BE2C (cell line): Measurements from ENCODE around the gene AUNIP.

Source experiments
- DNase-seq: peaks from one replicate; pipeline ENCODE4 v3.0.0-alpha.2; 2020
- H3K27me3 ChIP-seq: fragments of 250-450 bp; sonication (Bioruptor Pico); 2 replicates; pipeline ENCODE4 v1.5.1; 2020; ENCODE audit warnings: mild to moderate bottlenecking
- H3K36me3 ChIP-seq: fragments of 250-450 bp; sonication (Bioruptor Pico); 2 replicates; pipeline ENCODE4 v1.5.1; 2020; ENCODE audit warnings: mild to moderate bottlenecking
- H3K4me1 ChIP-seq: fragments of 250-450 bp; sonication (Bioruptor Pico); 2 replicates; pipeline ENCODE4 v1.5.1; 2020
- H3K4me3 ChIP-seq: 2 replicates; pipeline ENCODE4 v1.5.1; 2011; ENCODE audit warnings: low read depth, low read length
- H3K9me3 ChIP-seq: fragments of 250-450 bp; sonication (Bioruptor Pico); 2 replicates; pipeline ENCODE4 v1.5.1; 2020
- TF ChIP-seq, protein P1 (sequence below): IDR thresholded peaks from 2 replicates; pipeline ENCODE4 v1.5.1; 2012; ENCODE audit warnings: mild to moderate bottlenecking, low read depth, low read length

AUNIP gene

DNA sequence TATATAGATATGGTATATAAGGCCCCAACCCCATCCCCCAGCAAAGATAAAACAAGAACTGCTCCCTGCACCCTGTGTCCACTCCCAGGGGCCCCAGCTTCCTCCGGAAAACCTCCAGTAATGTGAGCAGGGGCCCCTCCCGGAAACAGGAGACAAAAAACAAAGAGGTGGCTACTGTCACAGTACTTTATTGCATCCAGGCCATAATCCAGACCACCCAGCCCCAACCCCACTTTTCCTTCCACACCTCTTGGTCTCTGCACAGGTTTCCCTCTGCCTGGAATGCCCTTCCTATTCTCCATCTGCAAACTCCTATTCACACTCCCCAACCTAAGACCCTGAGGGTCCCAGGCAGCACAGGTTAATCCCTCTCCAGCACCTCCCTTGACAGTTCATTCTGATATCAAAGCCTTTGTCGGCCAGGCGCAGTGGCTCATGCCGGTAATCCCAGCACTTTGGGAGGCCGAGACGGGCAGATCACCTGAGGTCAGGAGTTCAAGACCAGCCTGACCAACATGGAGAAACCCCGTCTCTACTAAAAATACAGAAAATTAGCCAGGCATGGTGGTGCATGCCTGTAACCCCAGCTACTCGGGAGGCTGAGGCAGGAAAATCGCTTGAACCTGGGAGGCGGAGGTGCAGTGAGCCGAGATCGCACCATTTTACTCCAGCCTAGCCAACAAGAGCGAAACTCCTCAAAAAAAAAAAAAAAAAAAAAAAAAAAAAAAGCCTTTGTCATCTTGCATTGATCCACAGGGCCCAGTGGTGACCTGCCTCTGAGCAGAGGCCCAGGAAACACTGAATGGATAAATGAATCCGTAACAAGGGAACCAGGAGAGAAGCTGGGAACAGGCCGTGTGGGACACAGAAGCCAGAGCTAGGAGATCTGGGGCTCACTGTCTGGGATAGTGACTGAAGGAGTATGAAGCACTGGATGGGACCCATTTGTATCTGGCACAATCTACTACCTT, 2.3 kb upstream of the AUNIP start:
- H3K9me3 ChIP-seq, result no peaks in the 10 kb centered on the region
- H3K4me3 ChIP-seq, result no peak overlapping the region
- TF ChIP-seq, protein P1, sequence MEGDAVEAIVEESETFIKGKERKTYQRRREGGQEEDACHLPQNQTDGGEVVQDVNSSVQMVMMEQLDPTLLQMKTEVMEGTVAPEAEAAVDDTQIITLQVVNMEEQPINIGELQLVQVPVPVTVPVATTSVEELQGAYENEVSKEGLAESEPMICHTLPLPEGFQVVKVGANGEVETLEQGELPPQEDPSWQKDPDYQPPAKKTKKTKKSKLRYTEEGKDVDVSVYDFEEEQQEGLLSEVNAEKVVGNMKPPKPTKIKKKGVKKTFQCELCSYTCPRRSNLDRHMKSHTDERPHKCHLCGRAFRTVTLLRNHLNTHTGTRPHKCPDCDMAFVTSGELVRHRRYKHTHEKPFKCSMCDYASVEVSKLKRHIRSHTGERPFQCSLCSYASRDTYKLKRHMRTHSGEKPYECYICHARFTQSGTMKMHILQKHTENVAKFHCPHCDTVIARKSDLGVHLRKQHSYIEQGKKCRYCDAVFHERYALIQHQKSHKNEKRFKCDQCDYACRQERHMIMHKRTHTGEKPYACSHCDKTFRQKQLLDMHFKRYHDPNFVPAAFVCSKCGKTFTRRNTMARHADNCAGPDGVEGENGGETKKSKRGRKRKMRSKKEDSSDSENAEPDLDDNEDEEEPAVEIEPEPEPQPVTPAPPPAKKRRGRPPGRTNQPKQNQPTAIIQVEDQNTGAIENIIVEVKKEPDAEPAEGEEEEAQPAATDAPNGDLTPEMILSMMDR, result no peak
- DNase-seq, result no peak
- no peaks in the 10 kb centered on the region for H3K4me1 ChIP-seq
- no peaks in the 10 kb centered on the region for H3K36me3 ChIP-seq
- H3K27me3 ChIP-seq, result no peaks in the 10 kb centered on the region

DNA sequence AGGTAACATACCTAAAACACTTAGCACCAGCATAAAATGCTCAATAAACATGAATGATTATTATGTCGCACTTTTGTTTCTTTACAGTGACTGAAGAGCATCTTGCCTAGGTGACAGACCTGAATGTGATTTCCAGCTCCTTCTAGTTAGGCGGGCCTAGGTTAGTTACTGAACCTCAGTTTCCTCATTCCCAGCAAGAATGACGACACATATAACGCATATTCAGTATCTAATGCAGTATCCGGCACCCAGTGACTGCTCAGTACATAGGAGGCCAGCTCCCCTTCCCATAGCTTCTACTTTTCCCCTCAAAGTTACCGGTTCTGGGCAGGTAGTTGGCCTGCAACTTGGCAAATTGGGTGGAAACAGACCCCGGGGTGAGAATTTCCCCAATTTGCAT, 763 bp downstream of the AUNIP start:
- Histone ChIP-seq H3K27me3 (no peaks in the 10 kb centered on the region), H3K9me3 (no peaks in the 10 kb centered on the region), H3K4me1 (no peaks in the 10 kb centered on the region), H3K36me3 (no peaks in the 10 kb centered on the region), H3K4me3 (peak overlapping the region; percentile 79)
- no peak for DNase-seq
- TF ChIP-seq, protein P1, result no peak

DNA sequence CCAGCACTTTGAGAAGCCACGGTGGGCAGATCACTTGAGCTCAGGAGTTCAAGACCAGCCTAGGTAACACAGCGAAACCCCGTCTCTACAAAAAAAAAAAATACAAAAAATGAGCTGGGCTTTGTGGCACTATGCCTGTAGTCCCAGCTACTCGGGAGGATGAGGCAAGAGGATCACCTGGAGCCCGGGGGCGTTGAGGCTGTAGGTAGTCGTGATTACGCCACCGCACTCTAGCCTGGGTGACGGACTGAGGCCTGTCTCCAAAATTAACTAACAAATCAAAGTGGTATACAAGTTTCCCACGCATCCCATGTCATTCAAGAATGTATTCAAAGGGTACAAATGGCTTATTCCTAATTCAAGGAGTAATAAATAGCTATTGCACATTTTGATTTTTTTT, 2.4 kb downstream of the AUNIP start:
- H3K27me3 ChIP-seq, result no peaks in the 10 kb centered on the region
- no peaks in the 10 kb centered on the region for H3K36me3 ChIP-seq
- DNase-seq, result no peak
- H3K4me1 ChIP-seq, result no peaks in the 10 kb centered on the region
- H3K4me3 ChIP-seq, result no peak overlapping the region
- H3K9me3 ChIP-seq, result no peaks in the 10 kb centered on the region
- TF ChIP-seq, protein P1, result no peak

DNA sequence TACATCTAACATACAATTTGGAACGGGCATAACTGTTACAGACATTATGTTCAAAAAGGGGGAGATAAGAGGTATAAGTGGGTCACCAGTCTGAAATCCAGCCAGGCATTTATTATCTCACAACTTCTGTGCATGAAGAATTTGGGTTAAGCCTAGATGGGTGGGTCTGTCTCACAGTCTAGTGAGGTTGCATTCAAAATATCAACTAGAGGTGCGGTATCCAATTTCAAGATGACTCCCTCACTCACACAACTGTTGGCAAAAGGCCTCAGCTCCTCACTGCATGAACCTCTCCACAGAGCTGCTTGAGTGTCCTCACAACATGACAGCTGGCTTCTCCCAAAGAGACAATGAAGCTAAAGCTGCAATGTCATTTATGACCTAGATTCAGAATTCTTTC, 4.7 kb downstream of the AUNIP start:
- Histone ChIP-seq H3K27me3 (no peaks in the 10 kb centered on the region), H3K9me3 (no peaks in the 10 kb centered on the region), H3K36me3 (no peaks in the 10 kb centered on the region), H3K4me3 (no peak overlapping the region), H3K4me1 (no peaks in the 10 kb centered on the region)
- no peak for DNase-seq
- TF ChIP-seq, protein P1, result no peak

DNA sequence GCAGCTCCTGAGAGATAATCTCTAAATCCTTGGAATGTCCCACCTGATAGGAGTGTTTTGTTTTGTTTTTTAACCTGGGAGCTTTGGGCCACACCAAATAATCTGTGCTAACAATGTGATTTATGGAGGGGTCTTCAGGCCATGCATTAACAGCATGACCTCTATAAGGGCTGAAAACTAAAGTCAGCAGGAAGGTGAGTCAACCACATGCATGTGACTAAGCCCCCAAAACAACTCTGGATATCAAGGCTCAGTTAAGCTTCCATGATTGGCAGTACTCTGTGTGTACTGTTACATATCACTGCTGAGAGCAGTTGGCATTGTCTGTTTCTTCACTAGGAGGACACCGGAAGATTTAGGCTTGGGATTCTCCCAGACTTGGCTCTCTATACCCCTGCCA, 10.7 kb downstream of the AUNIP start:
- no peak for DNase-seq
- TF ChIP-seq, protein P1, result no peak

DNA sequence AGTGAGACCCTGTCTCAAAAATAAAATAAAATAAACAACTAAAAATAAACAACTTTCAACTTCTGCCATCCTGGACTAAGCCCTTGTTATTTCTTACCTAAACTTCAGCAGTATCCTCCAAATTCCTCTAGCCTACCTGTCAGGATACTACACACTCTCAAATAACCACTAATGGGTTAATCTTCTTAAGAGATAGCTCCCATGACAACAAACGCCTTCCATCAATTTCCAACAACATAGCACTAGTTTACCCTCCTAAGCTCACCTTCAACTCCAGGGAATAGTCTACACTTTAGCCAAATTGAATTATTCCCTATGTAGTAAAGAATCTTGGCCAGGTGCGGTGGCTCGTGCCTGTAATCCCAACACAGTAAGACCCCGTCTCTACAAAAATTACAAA, 11.3 kb downstream of the AUNIP start:
- TF ChIP-seq, protein P1, result no peak
- Histone ChIP-seq H3K36me3 (no peaks in the 10 kb centered on the region), H3K4me3 (no peak overlapping the region), H3K27me3 (no peaks in the 10 kb centered on the region), H3K4me1 (no peaks in the 10 kb centered on the region), H3K9me3 (no peaks in the 10 kb centered on the region)
- no peak for DNase-seq

More for the DNA sequence above, 10.7 kb downstream of the AUNIP start:
- Histone ChIP-seq H3K36me3 (no peaks in the 10 kb centered on the region), H3K4me1 (no peaks in the 10 kb centered on the region), H3K9me3 (no peaks in the 10 kb centered on the region), H3K27me3 (no peaks in the 10 kb centered on the region), H3K4me3 (no peak overlapping the region)
